ENCODE results near the gene SORBS1.

SORBS1 gene

DNA sequence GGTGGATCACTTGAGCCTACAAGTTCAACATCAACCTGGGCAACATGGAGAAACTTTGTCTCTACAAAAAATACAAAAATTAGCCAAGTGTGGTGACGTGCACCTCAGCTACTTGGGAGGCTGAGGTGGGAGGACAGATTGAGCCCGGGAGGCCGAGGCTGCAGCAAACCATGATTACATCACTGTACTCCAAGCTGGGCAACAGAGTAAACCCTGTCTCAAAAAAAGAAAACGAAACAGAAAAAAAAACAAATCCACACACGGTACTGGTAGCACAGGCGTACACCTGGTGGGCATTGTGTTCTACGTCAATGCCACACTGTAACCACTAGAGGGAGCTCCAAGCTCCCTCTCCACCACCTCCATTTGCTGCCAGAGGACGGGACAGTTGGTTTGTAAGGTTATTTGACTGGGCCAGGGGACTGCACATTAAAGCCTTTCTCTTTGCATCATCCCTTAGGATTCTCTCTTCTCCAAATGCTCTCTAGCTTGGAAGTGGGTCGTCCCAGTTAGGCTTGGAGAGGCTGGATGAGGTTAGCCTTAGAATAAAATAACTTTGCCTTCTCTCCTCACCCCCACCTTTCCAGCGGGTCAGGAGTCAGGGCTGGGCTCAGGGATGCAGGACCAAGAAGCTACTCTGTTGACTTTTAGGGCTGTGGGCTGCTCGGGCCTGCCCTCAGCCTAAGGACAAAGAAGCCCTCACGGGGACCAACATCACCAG is 130.8 kb downstream of the SORBS1 start:
- peak; percentile 27 to 40 for DNase-seq

DNA sequence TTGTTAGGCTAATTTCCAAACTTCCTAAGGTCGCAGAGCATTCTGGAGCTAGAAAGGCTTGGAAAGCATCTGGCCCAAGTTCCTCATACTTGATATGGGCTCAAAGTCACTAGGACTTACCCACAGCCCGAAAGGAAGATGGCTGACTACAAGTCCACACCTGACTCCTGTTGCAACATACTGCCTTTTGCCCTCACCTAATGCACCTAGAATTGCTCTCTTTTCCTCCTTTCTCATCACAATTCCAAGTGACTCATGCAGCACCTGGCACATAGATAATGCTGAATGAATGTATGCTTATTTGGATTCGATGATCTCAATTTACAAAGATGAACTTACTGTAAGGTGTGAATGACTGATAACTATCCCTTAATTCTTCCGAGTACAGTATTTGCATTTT is 131.5 kb downstream of the SORBS1 start:
- DNase-seq = no peak

DNA sequence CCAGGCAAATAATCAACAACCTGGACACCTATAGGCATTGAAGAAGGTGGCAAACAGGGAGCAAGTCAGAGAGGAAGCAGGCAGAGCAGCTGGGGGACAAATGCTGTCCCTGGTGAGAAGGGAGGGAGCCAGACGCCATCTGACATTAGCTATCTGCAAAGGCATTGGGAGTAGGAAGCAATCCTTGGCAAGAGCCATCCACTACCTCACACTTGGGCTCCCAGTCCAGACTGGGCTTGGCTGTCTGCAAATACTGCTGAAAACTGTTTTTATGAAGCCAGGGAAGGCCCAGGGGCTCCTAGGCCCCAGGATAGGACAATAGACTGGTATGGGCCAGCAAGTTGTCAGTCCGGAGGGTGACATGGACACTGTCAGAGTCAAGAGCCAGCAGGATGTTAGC is 132.5 kb downstream of the SORBS1 start:
- DNase-seq = no peak

DNA sequence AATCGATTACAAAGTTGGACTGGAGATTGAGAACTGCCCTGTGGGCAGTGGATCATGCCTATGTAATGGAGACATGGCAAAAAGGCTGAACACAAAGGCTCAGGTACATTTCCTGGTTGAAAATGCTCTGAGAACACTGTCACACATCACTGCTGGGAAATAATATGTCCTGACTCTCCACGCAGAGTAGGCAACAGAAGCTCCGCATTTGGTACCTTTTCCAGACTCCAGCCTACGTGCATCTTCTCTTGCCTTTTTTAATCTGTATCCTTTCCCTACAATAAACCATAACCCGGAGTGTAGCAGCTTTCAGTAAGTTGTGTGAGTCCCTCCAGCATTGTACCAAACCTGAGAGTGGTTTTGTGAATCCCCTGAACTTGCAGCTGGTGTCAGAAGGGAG is 134.7 kb downstream of the SORBS1 start:
- DNase-seq = no peak

DNA sequence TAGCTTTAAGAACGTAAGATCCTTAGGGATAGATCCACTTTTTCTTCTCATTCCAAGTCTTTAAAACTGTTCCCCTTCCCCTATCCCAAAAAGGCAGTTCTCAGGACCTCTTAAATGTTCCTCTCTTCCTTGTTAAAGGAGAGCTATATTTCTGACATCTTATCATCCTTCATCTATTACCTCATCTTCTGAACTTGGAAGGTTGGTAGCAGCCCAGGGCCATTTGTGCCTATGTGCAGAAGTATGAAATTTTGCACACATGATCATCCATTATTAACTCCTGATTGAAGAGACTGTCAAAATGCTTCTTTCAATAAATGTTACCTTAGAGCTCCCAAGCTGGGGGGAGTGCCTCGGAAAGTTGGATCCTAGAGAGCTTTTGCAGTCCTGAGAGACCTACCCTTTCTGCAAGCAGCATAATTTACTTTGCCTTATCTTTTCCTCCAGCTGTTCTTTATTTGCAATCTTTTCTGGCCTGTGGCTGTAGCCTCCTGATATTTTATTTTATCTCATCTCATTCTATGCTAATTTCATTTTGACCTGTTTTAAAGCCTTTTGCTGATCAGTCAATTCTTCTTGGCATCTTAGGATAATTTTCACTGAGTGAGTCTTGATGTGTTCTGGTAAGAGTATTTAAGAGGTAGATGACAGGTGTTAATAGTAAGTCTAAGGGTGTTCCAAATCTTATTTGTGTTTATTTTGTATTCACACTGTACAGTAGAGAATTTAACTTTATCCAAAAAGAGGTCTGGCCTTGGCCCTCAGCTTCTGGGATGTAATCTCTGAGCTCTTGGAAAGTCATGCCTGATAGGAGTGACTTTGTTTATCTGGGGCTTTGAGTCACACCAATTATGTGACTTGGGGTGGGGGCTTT is 135.3 kb downstream of the SORBS1 start:
- DNase-seq = no peak

DNA sequence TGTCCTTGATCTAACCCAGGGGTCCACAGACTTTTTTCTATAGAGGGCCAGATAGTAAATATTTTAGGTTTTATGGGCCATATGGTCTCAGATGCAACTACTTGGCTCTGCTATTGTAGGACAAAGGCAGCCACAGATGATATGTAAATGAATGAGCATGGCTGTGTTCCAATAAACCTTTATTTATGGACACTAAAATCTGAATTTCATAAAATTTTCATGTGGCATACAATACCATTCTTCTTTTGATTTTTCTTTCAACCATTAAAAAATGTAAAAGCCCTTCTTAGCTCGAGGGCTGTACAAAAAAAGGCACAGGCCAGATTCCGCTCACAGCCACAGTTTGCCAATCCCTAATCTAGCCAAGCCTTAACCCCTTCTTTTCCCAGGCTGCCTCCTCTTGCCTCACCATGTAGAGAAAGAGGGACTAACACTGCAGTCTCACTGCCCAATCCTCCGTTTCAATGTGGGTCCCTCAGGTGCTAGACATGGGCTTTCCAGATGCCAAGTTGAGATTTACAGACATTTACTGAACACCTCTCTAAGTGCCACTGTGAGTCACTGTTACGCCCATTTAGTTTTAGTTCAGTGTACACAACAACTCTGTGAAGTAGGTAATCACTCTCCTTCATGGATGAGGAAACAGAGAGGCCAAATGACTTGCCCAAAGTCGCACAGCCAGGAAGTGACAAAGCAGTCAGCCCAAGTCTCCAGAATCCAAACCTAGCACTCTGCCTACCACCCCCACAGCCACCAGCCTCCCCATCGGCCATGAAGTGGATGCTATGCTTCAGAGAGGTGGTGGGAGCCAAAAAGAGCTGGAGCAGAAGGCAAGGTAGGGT is 137.8 kb downstream of the SORBS1 start:
- DNase-seq = no peak

DNA sequence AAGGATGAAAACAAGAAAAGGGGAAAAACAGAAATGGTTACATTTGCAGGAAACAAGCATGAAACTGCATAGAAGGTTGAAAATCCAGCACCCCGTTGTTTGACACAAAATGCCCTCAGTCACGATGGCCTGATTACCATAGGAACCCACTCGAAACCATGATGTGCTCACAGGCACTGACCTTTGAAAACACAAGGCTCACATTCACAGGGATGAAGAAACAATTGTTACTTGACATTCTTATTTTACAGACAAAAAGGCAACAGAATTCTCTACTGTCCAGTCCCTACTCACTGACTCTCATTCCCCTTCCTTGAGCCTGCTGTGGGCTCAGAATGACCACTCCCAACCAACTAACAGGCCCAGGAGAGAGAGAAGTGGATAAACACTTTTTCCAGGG is 138.9 kb downstream of the SORBS1 start:
- DNase-seq = peak; percentile 40 to 67

DNA sequence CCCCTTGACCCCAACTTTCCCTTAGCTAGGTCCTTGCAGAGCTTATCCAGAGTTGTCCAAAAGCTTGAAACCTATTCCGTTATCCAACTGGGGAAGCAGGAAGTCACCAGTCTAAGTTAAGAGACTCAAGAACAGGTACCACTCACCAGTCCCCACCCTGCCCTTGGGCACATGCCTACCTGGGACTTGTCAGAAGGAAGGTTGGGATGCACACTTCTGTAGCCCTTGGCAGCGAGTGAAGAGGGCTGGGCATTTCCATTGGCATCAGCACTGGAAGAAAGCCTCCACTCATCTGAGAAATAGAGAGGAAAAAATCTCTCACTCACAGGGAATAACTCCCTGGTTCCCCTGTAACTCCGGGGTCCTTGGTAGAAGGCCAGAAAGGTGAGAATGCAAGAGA is 139.4 kb downstream of the SORBS1 start:
- DNase-seq = no peak

DNA sequence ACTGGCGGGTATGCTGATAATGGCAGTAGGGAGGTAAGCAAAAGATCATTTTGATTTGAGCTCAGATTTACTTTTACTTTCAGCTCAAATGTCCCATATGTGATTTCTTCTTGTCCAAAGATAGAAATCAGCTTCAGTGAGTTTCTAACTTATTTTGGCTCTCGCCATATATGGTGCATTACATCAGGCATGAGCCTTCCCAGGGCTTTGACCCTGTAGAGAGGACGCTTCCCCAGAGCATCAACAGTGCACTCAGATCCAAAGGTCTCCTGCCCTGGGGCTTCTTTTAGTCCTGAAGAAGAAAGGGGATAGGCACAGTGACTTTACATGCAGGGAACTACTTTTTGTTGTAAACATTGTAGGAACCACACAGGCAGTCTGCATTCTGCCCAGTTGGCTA is 141.8 kb downstream of the SORBS1 start:
- no peak for DNase-seq

DNA sequence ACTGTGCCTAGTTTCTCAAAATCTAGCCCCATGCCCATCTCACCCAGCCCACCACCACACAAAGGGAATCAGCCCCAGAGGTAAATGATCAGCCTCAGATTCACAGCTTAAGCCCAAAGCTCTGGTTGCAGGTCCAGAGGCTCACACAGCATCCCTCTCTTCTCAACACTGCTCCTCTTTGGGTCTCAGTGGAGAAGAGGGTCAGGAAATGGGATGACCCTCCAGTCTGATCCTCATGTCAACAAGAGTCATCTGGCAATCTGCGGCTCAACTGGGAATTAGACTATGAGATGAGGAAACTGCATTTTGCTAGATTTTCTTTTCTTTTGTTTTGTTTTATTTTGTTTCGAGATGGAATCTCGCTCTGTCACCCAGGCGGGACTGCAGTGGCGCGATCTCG is 144.2 kb downstream of the SORBS1 start:
- no peak for DNase-seq

DNA sequence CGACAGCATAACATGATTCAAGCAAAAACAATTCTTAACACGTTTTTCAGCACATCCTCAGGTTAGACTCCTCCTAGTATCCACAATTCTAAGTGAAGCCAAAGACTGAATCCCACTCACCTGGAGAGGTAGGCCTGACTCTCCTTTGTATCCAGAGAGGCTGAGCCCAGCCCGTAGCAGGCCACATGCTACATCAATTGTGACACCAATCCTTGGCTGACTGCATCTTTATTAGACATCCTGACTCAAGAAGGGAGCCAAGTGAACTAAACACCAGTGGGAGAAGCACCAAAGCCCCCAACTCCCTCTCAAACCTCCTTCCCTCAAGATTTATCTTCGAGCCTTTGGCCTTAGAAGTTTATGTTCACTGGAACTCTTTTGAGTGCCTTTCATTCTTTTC is 144.9 kb downstream of the SORBS1 start:
- DNase-seq = no peak

DNA sequence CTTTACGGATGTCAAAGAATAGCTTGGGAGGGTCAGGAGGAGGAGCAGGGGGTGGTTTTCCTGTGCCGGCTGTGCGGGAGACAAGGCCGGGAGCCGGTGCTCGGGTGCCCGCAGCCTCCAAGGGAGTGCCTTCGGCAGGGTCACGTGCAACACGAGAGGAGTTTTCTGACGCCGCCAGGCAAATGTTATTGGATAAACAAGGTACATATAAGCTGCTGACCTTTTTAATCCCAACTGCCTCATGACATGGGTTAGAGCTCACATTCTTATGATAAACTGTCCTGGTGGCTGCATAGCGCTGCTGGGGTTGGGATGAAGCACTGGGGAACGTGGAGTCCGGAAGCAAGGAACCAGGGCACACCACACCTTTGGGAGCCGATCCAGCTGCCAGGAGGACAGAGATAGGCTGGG is 145.5 kb downstream of the SORBS1 start:
- DNase-seq = no peak

DNA sequence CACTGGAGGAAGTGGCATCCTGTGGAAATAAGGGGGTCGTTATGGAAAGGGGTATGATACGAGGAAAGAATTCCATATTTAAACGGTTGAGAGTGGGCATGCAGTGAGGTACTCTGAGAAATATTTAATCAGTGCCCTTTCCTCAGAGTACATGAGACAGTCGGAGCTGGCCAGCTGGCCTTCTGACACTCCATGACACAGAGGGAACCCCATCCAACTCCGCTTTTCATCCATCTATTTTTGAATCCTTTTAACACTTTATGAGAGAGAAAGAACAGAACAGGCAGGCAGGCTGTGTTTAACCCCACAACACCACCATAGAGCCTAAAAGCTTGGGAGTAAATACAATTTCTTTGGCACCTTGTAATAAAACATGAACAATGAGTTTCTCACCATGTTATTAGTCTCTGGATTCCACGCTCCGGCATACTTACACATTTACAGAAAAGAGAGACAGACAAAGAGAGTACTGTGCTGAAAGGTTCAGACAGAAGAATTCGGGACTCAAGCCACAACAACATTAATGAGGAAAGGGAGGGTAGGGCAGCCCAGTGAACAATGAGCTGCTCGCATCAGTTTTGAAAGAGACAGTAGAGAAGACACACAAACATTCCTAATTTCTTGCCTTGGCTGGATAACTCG is 146.2 kb downstream of the SORBS1 start:
- DNase-seq = peak in 1 of 2 donors; percentile 81

DNA sequence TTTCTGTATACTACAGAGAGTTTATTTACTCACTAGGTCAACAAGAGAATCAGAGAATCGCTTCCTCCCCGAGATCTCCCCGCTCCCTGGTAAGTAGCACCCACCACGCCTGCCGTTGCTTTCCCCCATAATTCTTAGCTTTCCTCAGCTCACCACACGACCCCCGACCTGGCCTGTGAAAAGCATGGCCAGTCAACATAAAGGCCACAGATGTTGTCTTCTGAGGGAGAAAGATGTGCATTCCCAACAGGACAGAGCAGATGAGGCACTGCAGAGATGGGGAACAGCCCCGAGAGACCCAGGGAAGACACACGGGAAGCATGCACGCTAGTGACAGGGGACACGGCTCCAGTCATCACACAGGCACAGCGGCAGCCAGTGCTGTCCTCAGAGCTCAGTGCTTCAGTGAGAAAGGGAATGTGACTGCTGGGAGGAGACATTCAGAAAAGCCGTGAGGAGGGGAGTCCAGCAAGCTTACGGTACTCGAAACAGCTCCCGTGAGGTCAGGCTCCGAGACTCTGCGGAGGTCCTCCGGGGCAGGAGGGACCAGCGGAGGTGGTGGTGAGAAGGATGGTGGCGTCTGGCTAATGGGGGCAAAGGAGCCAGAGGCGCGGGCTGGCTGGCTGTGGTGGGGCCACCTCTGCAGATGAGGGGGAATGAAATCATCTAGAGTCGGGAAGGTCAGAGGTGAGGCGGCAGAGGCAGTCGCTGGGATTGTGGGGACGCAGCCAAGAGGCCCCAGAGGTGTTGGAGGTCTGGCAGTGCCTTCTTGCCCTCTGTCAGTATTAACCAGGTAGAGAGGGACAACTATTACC is 146.9 kb downstream of the SORBS1 start:
- no peak for DNase-seq

DNA sequence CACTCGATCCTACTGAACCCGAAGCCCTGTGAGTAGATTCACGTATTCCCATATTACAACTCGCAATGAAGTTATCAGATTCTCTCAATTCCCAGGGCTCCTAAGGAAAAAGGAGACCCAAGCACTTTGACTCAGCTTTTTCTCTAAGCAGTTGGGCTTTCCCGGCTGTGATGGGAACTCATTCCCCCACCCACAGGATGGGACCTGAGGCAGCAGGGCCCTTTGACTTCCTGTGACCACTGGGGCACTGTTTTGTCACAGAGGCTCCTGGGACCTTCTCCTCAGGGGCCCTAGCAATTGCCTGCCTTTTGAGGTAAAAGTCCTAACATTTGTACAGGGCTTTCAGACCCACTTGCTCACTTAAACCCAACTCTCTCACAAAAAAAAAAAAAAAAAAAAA is 147.6 kb downstream of the SORBS1 start:
- DNase-seq = no peak

DNA sequence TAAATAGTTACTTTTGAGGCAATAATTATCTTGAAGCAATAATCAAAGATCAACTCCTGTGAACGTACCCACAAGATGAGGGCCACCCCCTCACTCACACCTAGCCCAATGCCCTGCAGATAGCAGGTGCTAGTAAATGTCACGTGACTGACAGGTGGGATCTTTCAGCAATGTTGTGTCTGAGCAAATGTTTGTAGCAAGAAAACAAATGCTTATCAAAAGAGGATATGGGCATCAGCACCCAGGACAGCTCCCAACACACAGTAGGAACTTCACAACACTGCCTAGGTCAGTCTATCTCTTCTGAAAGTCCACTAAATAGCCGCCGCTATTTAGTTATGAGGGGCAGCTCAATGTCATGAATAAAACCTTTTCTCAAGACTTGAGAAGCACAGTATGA is 149.5 kb downstream of the SORBS1 start:
- DNase-seq = no peak

DNA sequence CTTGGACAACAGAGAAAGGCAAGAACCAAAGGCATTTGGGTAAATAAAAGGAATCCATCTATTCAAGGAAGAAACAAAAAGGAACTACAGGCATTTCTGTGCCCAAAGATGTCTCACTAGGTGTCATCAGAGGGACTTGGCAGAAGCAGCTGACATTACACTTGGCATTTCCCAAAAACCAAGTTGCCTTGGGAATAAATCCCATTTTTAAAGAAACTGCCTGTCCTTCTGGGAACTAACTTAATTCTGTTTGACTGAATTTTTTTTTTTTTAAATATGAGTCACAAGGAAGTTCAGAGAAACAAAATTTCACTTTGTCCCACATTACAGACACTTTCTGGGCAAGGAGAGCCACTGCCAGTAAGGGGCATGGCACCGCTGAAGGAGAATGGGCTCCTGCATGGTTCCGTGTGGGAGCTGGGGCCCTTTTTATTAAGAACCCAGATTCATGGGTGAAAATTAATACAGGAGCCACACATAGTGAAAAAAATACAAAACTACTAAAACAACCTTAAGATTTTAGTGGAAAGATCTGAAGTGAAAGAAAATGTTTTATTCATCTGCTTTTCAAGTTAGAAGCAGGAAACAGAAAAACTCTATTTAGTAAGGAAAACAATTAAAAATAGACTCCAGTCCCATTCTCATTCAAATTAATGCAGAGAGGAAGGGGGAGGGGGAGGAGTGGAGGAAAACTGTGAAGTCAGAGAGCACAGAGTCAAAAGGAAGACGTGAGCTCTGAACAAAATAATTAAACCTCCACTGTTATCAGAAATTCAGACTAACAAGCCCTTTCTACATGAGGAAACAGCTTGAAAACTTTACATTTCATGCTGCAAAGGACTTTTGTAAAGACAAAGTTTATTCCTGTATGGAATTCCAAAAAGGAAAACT is 151.9 kb downstream of the SORBS1 start:
- peak in 1 of 2 donors; percentile 66 for DNase-seq

DNA sequence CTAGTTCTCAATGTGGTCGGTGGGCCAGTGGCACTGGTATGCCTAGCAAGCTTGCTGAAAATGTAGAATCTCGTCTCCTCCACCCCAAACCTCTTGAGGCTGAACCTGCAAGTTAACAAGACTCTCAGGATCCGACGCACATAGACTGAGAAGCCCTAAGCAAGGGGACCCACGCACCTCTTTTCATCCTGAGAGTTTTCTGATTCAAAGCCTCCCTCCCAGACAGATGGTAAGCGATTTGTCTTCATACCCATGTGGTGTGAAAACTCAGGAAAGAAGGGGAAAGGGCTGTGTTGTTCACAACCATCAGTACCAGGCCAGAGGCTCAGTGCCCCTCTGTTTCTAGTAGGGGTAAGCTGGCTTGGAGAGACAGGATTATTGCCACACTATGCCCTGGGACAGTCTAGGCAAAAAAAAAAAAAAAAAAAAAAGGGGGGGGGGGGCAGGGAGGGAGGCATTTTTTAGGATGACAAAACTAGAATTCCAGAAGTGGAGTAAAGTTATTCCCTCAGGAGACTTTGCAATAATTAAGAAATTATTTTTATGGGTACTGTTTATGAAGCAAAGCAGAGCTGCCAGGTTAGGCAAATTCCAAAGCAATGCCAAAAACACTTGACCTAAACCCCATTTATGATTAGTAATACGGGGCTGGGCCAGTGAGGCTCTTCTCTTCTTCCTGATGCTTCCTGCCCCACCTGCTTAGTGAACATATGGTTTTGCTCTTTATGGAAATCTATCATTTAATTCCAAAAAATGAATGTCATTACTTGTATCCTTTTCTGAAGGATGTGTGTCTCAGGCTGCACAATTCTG is 152.8 kb downstream of the SORBS1 start:
- no peak for DNase-seq

DNA sequence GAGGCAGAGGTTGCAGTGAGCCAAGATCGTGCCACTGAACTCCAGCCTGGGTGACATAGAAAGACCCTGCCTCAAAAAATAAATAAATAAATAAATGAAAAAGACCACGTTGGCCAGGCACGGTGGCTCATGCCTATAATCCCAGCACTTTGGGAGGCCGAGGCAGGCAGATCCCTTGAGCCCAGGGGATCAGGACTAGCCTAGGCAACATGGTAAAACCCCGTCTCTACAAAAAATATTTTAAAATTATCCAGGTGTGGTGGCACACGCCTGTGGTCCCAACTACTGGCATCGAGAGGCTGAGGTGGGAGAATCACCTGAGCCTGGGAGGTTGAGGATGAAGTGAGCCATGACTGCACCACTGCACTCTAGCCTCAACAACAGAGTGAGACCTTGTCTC is 153.6 kb downstream of the SORBS1 start:
- DNase-seq = no peak
